SKM-1 (cell line): ENCODE measurements around the gene BPIFB4.

Experiments used
- DNase-seq: peaks from one replicate; lab custom pipeline; 2025; ENCODE audit not compliant: unreplicated experiment; lab: John Stamatoyannopoulos, UW

Gene BPIFB4

DNA sequence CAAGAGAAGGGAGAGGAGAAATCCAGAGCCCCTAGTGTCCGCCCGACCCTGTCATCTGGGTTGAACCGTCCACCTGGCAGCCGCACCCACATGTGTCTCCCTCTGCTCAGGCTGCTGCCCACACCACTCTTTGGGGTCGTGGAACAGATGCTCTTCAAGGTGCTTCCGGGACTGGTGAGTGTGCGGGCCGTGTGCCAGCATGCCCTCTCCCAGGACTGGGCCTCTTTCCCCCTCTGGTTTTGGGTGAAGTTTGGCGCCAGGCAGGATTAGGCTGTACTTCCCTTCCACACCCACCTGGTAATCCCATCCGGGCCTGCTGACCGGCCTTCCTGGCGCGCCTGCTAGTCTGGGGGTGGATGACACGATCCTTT is 17.8 kb upstream of the BPIFB4 start:
- DNase-seq = no peak

DNA sequence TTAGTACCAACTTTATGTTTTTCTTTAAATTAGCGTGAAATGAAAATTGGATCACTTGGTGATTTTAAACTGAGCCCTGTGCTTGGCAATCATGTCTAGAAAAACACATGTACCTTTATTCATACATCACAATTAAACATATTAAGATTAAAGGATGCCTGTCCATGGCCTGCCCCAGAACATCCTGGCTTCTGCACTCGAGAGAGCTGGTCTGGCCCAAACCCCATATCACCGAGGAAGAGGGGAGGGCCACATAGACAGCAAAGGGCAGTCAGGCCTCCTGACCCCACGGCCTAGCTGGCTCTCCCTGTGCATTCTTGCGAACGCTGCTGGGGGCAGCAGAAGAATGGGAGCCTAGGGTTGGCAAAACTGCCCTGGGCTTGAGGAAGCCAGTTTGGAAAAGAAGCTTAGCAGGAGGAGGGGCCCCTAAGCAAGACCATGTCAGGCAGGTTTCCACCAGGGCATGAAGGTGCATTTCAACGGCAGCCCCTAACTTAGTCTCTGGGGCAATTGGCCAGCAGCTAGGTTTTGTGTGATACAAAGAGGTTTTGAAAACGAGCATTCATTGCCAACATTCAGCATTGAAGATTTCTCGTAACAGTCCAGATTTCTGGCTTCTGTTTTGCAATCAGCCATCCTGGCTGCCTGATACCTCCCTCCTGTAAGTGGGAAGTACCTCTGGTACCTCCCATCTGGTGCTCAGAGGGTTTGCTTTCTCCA is 17.2 kb upstream of the BPIFB4 start:
- no peak for DNase-seq

GRCh38 chr20:33062825-33063149 is 16.7 kb upstream of the BPIFB4 start:
- DNase-seq = no peak

DNA sequence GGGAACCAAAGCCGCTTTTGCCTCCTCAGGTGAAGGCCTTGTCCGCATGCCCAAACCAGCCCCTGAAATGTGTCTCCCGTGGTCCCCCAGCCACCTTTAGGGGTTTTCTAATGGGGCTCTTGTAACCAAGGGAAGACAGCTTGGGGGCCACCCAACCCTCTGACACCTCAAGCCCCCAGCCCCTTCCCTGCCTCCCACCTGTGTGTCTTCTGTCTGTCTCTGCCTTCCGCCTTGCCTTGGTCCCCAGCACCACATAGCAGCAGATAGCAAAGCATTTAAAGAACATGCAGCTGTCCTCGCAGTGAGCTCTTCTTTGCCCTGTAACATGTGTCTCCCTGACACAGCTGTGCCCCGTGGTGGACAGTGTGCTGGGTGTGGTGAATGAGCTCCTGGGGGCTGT is 16.2 kb upstream of the BPIFB4 start:
- no peak for DNase-seq

GRCh38 chr20:33064572-33065287 is 14.7 kb upstream of the BPIFB4 start:
- no peak for DNase-seq

GRCh38 chr20:33065785-33066184 is 13.7 kb upstream of the BPIFB4 start:
- no peak for DNase-seq

GRCh38 chr20:33067806-33068205 is 11.6 kb upstream of the BPIFB4 start:
- DNase-seq = no peak

DNA sequence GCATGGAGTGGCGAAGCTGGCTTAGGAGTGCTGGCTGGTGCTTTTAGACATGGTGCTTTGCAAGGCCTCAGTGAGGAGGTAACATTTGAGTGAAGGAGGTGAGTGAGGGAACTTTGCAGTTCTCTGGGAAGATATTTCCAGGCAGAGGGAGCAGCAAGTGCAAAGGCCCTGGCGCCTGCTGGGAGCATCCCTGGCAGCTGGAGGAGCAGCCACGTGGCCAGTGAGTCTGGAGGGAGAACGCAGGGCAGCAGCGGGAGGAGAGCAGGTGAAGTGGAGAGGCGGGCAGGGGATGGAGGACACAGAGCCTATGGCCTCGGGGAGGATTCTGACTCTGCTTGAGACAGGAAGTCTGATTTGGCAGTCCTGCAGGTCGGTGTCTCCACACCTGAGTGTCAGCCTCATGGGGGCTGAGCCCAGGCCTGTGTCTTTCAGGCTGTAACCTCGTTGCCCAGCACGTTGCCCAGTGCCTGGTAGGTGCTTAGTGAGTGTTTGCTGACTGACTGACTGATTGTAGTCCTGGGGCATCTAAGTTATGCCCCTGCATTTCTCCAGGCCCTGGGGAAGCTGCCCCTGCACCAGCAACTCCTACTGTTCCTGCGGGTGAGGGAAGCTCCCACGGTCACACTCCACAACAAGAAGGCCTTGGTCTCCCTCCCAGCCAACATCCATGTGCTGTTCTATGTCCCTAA is 11.0 kb upstream of the BPIFB4 start:
- no peak for DNase-seq

GRCh38 chr20:33069673-33070072 is 9.8 kb upstream of the BPIFB4 start:
- no peak for DNase-seq

DNA sequence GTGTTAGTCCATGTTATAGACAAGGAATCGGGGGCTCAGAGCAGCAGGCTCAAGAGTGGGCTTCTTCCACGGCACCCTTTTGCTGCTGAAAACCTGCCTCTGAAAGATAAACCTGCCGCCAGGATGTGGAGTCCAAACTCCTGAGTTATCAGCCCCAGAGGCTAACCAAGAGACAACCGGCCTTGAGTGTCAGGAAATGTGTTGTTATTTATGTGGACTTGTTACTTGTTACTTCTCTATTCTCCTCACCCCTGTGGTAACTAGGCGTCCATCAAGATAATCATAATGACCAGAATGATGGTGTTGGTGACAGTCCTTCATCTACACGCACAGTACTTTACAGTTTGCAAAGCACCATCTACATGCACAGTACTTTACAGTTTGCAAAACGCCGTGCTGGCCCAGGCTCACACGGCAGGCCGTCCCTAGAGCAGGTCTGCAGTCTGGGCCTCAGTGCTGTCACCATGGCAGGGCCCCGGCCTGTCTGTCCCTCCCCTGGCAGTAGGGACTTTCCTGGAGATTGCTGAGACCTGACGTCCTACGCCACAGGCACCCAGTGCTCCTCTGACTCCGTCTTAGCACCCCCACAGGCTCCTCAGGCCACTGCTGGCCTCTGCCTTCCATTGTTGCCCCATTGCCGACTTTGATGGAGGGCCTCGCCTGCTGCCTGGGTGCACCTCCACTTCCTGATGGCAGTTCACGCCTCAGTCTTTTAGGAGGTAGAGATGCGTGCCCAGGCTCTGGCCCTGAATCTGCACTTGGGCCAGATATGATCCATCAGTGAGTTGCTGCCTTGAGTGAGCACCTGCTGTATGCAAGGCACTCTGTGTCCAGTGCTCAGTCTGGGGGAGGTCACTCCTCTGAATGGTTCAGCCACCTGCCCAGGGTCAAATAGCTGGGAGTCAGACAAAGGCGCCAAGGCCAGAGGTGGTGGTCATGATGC is 9.1 kb upstream of the BPIFB4 start:
- DNase-seq = no peak

GRCh38 chr20:33071198-33071597 is 8.2 kb upstream of the BPIFB4 start:
- no peak for DNase-seq

GRCh38 chr20:33072362-33072761 is 7.1 kb upstream of the BPIFB4 start:
- no peak for DNase-seq

DNA sequence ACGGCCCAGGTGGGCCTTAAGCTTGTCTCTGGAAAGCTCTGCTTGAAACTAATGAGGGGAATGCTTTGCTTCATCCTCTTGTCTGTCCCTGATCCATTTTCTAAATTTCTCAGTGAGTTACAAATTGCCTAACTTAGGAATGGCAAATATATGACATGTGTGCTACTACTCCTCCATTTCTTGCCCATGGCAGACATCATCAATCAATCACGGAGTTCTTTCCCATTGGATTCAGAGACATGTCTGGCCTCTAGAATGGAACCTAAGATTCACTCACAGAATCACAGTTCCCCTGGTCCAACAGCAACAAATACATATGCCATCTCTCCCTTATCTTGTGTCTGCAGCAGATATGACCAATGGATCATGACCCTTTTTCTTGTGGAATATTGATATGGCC is 6.6 kb upstream of the BPIFB4 start:
- DNase-seq = no peak

GRCh38 chr20:33074675-33075074 is 4.8 kb upstream of the BPIFB4 start:
- DNase-seq = no peak

DNA sequence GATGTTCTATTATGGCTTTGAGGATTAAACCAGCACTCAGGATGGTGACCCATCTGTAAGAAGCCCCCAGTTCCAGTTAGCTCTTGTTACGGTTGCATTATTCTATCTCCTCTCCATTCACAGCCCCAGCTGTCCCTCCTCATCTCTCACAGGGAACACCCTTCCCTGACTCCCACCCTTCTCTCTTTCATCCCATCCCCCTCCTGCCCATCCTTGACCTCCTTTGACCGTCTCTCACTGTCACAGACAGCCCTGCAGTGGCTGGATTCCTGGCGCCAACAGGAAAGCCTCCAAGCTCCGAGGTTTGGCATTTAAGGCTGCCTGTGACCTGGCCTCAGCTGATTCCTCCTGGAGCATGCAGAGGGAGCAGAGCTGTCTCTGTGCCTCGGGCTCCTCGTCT is 4.2 kb upstream of the BPIFB4 start:
- no peak for DNase-seq

GRCh38 chr20:33076662-33077372 is 2.6 kb upstream of the BPIFB4 start:
- no peak for DNase-seq

- DNase-seq = no peak
Observed at GRCh38 chr20:33081411-33082154, 2.1 kb downstream of the BPIFB4 start.

- DNase-seq = no peak
Observed at GRCh38 chr20:33082546-33082945, 3.1 kb downstream of the BPIFB4 start.

GRCh38 chr20:33083544-33084340 is 4.3 kb downstream of the BPIFB4 start:
- DNase-seq = no peak
